ENCODE data around the gene CALML6.
"Not testable (repeated sequence)": the region's sequence is repeated elsewhere in the genome, so short reads cannot be mapped to it uniquely, and the experiment has no call there.

Gene CALML6, protein sequence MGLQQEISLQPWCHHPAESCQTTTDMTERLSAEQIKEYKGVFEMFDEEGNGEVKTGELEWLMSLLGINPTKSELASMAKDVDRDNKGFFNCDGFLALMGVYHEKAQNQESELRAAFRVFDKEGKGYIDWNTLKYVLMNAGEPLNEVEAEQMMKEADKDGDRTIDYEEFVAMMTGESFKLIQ

GRCh38 chr1:1914971-1915692 lies at the start of gene CALML6:
CALML6 (plus strand) TSS chr1:1915260; CDS start chr1:1915281, 21 bp downstream.
- FAIRE-seq = no peak

DNA sequence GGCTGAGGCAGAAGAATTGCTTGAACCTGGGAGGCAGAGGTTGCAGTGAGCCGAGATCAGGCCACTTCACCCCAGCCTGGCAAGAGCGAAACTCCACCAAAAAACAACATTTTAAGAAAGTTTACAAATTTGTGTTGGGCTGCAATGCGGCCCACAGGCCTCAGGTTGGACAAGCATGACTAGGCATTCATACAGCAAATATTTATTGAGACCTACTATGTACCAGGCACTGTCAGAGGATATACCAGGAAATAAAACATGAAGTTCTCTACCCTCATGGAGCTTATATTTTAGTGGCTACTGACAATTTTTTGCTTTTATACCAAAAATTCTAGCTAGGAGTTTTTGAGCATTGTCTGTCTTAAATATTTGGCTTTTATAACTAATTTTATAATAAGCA lies 47.9 kb upstream of the CALML6 start:
- FAIRE-seq = no peak

DNA sequence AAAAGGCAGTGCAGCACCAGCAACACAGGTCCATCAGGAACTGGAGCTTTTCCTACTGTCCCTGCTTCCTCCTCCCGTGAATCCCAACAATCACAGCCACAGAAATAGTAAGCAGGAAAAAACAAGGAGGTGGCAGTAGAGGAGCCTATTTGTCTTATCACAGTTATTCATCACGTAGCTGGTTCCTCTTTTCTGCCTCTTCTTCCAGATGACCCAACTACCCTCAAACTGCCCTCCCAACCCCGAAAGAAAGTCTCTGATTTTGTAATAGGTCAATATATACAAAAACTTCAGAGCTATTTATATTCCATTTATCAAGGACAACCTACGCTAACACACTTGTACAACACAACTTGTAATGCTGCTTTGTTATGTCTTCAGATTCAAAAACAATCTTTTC lies 45.6 kb upstream of the CALML6 start:
- no peak for FAIRE-seq

DNA sequence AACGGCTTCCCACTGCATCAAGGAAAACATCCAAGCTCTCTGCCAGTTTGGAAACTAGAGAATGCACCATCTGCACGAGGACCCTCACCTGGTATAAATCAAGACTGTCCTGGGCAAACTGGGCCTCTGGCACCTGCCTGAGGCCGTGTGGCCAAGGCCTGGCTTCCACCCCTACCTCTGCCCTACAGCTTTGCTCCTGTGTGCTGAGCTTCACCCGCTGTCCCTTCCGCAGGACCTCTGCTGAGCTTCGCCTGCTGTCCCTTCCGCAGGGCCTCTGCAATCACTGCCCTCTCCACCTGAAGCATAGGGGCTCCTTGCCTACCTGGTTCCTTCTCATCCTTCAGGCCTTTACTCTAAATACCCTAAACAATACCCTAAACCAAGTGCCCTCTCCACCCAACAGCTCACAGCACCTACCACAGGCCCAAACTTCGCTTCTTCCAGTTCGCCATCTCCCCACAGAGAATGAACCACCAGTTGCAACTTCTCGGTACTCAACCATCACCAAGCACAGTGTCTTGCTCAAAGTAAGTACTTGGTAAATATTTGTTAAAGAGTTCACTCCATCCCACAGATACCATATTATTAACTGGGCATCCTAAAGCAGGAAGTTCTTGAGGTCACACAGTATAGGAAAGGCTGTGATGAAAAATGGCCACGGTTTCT lies 42.6 kb upstream of the CALML6 start:
- no peak for FAIRE-seq

GRCh38 chr1:1873186-1873585 lies 41.9 kb upstream of the CALML6 start:
- no peak for FAIRE-seq

DNA sequence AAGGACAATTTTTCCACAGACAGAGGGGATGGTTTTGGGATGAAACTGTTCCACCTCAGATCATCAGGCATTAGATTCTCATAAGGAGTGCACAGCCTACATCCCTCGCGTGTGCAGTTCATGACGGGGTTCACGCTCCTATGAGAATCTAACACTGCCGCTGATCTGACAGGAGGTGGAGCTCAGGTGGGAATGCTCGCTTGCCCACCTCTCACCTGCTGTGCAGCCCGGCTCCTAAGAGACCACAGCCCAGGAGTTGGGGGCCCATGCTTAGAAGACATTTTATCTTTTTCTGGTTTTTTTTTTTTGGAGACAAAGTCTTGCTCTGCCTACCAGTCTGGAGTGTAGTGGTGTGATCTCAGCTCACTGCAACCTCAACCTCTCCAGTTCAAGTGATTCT lies 40.2 kb upstream of the CALML6 start:
- FAIRE-seq = no peak

- no peak for FAIRE-seq
Observed at GRCh38 chr1:1875932-1876331, 39.1 kb upstream of the CALML6 start.

DNA sequence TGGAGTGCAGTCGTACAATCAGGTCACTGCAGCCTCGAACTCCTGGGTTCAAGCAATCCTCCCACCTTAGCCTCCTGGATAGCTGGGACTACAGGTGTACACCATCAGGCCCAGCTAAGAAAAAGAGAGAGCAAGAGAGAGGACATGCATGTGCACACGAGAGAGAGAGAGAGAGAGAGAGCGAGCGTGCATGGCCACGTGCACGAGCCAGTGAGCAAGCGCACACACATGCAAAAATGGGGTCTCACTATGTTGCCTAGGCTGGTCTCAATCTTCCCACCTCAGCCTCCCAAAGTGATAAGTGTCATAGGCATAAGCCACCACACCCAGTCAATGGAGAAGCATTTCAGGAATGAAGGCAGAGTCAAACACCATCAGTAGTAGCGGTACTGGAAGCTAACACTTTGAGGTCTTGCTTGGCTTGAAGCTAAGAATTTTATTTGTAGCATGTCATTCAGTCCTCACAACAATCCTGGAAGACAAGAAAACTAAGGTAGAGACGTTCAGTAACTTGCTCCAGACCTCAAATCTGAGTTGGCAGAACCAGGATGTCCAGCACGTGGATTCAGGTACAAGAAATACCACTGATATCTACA lies 38.6 kb upstream of the CALML6 start:
- no peak for FAIRE-seq

DNA sequence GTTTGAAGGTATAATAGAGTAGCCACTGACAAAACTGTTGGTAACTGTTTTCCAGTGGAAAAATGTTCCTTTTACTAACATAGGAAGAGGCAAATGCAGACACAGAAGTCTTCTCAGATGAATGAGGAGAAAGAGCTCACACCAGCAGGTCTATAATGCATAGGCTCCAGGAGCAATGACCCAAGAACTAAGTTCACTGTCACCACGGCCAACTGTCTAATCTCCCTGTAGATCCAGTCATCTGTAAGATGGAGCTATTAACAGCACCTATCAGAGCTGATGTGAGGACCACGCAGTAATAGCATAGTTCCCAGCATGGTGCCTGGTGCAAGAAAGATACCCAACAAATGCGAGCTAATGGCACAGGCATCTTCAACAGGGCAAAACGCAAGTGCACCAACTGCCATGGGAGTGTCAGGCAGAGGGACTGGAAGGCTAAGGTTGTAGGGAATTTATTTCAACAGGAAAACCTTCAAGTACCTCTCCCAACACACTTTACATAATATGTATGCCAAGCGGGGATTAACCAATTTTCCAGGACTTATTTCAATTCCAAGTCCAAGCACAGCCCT lies 37.1 kb upstream of the CALML6 start:
- FAIRE-seq = no peak

GRCh38 chr1:1879942-1880341 lies 35.1 kb upstream of the CALML6 start:
- FAIRE-seq = no peak

DNA sequence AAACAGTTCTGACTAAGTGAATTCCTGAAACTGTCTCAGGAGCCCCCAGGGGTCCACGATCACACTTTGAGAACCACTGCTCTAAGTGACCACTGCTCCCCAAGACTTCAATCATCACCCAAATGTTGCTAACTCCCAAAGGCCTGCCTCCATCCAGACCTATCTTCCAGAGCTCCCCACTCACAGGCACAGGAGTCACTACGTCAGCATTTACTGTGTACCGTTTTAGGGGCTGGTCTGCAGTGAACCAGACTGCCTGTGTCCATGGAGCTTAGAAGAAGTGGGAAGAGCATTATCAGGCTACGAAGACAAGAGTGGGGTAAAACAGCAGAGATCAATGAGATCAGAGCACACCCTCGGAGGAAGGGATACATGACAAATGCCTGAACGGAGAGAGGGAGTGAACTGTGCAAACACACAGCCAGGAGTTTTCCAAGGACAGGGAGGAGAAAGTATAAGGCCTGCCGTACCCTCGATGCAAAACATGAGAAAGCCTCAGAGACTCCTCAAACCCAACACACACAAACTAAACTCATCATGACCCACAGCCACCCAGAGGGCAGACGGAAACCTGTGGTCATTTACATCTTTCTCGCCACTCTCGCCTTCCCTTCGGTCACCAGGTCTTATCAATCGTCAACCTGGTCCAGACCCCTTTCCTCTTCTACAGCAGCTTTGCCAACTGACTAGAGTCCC lies 34.3 kb upstream of the CALML6 start:
- FAIRE-seq = no peak

DNA sequence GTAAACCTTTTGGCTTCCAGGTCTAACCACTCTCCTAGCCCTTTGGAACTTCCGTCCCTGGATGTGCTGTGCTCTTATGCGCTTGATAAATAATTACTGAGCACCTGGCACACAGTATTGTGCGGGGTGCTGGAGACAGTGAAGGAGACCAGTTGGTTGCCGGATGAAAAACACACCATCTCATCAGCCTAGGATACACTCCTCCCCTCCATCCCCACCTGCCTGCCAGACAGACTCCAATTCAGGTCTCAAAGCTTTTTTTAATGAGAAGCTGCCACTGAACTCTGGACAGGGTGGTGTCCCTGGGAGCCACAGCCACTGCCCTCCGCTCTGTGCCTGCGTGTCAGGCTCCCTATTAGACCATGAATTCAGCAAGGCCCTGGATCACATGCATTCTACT lies 33.3 kb upstream of the CALML6 start:
- no peak for FAIRE-seq

DNA sequence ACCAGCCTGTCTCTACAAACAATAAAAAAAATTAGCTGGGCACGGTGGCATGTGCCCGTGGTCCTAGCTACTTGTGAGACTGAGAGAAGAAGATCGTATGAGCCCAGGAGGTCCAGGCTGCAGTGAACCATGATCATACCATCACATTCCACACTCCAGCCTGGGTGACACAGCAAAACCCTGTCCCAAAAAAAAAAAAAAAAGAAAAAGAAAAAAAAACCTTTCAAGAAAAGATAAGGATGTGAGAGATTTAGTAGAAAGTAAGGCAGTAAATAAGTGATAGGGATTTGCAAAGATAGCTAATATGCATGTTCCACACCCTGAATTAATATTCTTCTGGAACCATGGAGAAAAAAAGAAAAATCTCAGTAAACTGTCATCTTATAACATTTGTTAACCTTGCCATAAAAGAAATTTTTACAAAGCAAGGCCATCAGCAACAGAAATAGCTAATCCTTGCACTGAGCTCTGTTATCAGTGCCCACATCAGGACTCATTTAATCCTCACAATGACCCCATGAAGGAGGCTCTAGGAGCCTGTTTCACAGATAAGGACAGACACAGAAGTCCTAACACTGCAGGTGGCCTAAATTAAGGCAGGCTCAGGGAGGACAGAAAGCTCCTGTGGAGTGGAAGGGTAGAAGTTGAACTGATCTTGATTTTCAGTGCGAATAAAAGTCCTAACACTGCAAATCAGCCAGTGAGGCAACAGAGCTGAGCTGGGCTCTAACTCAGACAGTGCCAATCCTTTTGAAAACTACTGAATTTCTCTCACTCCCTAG lies 31.8 kb upstream of the CALML6 start:
- no peak for FAIRE-seq

- FAIRE-seq = not testable (repeated sequence)
Observed at GRCh38 chr1:1883890-1884289, 31.2 kb upstream of the CALML6 start.

- no peak for FAIRE-seq
Observed at GRCh38 chr1:1889090-1889750, 25.8 kb upstream of the CALML6 start.

- FAIRE-seq = no peak
Observed at GRCh38 chr1:1889847-1890505, 25.1 kb upstream of the CALML6 start.

GRCh38 chr1:1890506-1891348 lies 24.3 kb upstream of the CALML6 start, which contains the start of gene GNB1:
GNB1 (minus strand) TSS chr1:1891087; CDS start chr1:1825453, 65,634 bp downstream.
- no peak for FAIRE-seq

DNA sequence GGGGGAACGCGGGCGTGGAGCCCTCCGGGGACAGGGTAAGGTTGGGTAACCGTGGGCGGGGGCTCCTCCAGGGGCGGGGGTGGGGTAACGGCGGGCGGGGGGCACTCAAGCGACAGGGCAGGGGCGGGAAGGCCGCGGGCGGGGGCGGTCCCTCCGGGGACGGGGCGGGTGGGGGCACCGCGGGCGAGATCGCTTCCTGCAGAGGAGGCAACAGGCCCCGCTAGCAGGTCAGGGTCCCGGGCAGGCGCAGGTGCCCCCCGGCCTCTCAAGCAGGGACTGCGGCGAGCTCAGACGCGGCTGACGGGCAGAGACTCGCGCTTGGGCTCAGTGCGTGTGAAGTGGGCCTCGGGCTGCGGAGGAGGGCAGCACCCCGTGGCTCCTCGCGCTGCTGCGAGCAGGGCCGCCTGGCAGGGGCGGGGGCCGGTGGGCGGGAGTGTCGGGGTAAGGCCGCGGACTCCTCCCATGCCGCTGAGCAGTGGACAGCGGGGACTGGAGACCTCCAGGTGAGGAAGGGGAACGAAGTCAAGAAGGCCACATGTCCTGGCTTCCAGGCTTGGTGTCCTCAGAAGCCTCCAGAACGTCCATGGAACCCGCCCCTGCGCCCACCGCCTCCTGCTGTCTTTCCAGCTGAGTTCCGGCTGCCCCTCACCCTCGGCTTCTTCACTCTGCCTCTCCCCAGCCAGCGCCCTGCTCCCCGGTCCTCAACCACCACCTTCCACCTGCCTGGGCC lies 23.5 kb upstream of the CALML6 start:
- no peak for FAIRE-seq

Data from TTC549 (cell line).